ENCODE data around the gene IGSF9B. TPM values are rescaled to one million over a fixed set of nuclear protein-coding genes. Genes with fewer than 3 reads are reported as not detected.

Gene IGSF9B
- total and polyA plus RNA-seq, 4 donors: 0.07 to 0.33 (median 0.09) TPM; not detected in 1

- Histone ChIP-seq H3K9ac (ENCODE audit: low read depth in 1 of 2, low read length in 2 of 2) (no peak overlapping the region), H3K36me3 (ENCODE audit: control insufficient read depth in 4 of 4, insufficient read depth in 3 of 4, low read depth in 1 of 4, low read length in 3 of 4) (no peaks in the 10 kb centered on the region), H3K4me3 (ENCODE audit: low read depth in 1 of 3, low read length in 3 of 3) (no peak overlapping the region), H3K27me3 (ENCODE audit: control insufficient read depth in 4 of 4, insufficient read depth in 4 of 4, low read length in 3 of 4) (no peaks in the 10 kb centered on the region), H3K4me1 (ENCODE audit: control insufficient read depth in 4 of 4, insufficient read depth in 4 of 4, low read length in 3 of 4) (no peaks in the 10 kb centered on the region), H3K27ac (ENCODE audit: low read depth in 1 of 2, low read length in 2 of 2) (no peak overlapping the region), H3K9me3 (ENCODE audit: control insufficient read depth in 4 of 4, low read length in 3 of 4) (no peaks in the 10 kb centered on the region)
- DNase-seq (ENCODE audit: low spot score): no peak
- WGBS: 91% methylated on average over 15 of the region's 15 CpGs
- TF ChIP-seq YY1 (IDR thresholded peaks at IDR 0.05) (no peak), CTCF (IDR thresholded peaks at IDR 0.05; ENCODE audit: low read depth, low read length, missing input control) (no peak), RAD21 (IDR thresholded peaks at IDR 0.05) (no peak), ZBTB33 (IDR thresholded peaks at IDR 0.05) (no peak), GABPA (IDR thresholded peaks at IDR 0.05 in 1 of 2, conservative IDR thresholded peaks at IDR 0.05 in 1 of 2) (no peak), EGR1 (IDR thresholded peaks at IDR 0.05; ENCODE audit: low read depth in 2 of 2) (no peak), TAF1 (conservative IDR thresholded peaks at IDR 0.05) (no peak), NR2F2 (IDR thresholded peaks at IDR 0.05) (no peak)
Observed at GRCh38 chr11:133935551-133935910, 21.2 kb downstream of the IGSF9B start.

- no peak for TF ChIP-seq HNF4A (conservative IDR thresholded peaks at IDR 0.05)
- TF ChIP-seq TAF1 (conservative IDR thresholded peaks at IDR 0.05): no peak
- no peak for TF ChIP-seq HNF4G (IDR thresholded peaks at IDR 0.05)
- no peak for TF ChIP-seq CTCF (IDR thresholded peaks at IDR 0.05; ENCODE audit: low read depth, low read length, missing input control)
- no peak for TF ChIP-seq NR2F2 (IDR thresholded peaks at IDR 0.05)
- TF ChIP-seq RAD21 (IDR thresholded peaks at IDR 0.05): no peak
- no peak for TF ChIP-seq FOXA2 (IDR thresholded peaks at IDR 0.05)
- TF ChIP-seq RXRA (IDR thresholded peaks at IDR 0.05): no peak
- no peak for TF ChIP-seq MAX (IDR thresholded peaks at IDR 0.05)
- no peak for TF ChIP-seq GABPA (IDR thresholded peaks at IDR 0.05 in 1 of 2, conservative IDR thresholded peaks at IDR 0.05 in 1 of 2)
- no peak for TF ChIP-seq ZBTB33 (IDR thresholded peaks at IDR 0.05)
- no peak for TF ChIP-seq REST (IDR thresholded peaks at IDR 0.05)
- no peak for TF ChIP-seq YY1 (IDR thresholded peaks at IDR 0.05)
- TF ChIP-seq EGR1 (IDR thresholded peaks at IDR 0.05; ENCODE audit: low read depth in 2 of 2): no peak
- TF ChIP-seq FOXA1 (IDR thresholded peaks at IDR 0.05): no peak
- no peak for TF ChIP-seq ATF3 (IDR thresholded peaks at IDR 0.05)
- TF ChIP-seq JUND (IDR thresholded peaks at IDR 0.05): no peak
- no peak for TF ChIP-seq SP1 (IDR thresholded peaks at IDR 0.05)
- no peak for DNase-seq (ENCODE audit: low spot score)
- Histone ChIP-seq H3K27me3 (ENCODE audit: control insufficient read depth in 4 of 4, insufficient read depth in 4 of 4, low read length in 3 of 4) (peaks cover 0 to 3% (median 0%) of the 10 kb centered on the region in 4 donors), H3K9ac (ENCODE audit: low read depth in 1 of 2, low read length in 2 of 2) (no peak overlapping the region), H3K36me3 (ENCODE audit: control insufficient read depth in 4 of 4, insufficient read depth in 3 of 4, low read depth in 1 of 4, low read length in 3 of 4) (no peaks in the 10 kb centered on the region), H3K4me3 (ENCODE audit: low read depth in 1 of 3, low read length in 3 of 3) (no peak overlapping the region), H3K4me1 (ENCODE audit: control insufficient read depth in 4 of 4, insufficient read depth in 4 of 4, low read length in 3 of 4) (no peaks in the 10 kb centered on the region), H3K27ac (ENCODE audit: low read depth in 1 of 2, low read length in 2 of 2) (no peak overlapping the region), H3K9me3 (ENCODE audit: control insufficient read depth in 4 of 4, low read length in 3 of 4) (no peaks in the 10 kb centered on the region)
- WGBS: 83% methylated on average over 33 of the region's 33 CpGs
Observed at GRCh38 chr11:133934599-133935550, 21.9 kb downstream of the IGSF9B start.

Data from liver (tissue), 9 donors.